Measurements from ENCODE around the gene TMEM82. TPM values are rescaled to one million over a fixed set of nuclear protein-coding genes. Genes with fewer than 3 reads are reported as not detected.

Gene TMEM82
- total RNA-seq, 2 donors from 2014 or later = 0.46 to 3.2 TPM

GRCh38 chr1:15726508-15726907, 15.8 kb upstream of the TMEM82 start:
- WGBS, 2 experiments (ENCODE audit: insufficient coverage in 1 of 2, insufficient read length in 1 of 2) = 96% methylated on average over 9 of the region's 9 CpGs
- Histone ChIP-seq H3K9me3 (ENCODE audit: control insufficient read depth, low read length) (no peaks in the 10 kb centered on the region), H3K9ac (ENCODE audit: extremely low read depth, low read length, poor library complexity, severe bottlenecking) (no peak overlapping the region), H3K4me3 (ENCODE audit: low read length) (no peak overlapping the region), H3K27me3 (ENCODE audit: control insufficient read depth, insufficient read depth, low read length, poor library complexity, severe bottlenecking) (no peaks in the 10 kb centered on the region), H3K4me1 (ENCODE audit: control insufficient read depth, insufficient read depth, low read length) (no peaks in the 10 kb centered on the region), H3K36me3 (ENCODE audit: control insufficient read depth, insufficient read depth, low read length) (peaks cover 47% of the 10 kb centered on the region), H3K27ac (ENCODE audit: low read depth, low read length) (no peak overlapping the region)
- no peak for TF ChIP-seq CTCF (conservative IDR thresholded peaks at IDR 0.05)
- H3K4me1 Mint-ChIP-seq = peaks cover 4% of the 10 kb centered on the region
- DNase-seq = no peak
- H3K27ac Mint-ChIP-seq = no peak overlapping the region
- peaks cover 39% of the 10 kb centered on the region for H3K36me3 Mint-ChIP-seq (ENCODE audit: low read depth)
- H3K9me3 Mint-ChIP-seq = no peaks in the 10 kb centered on the region
- no peak overlapping the region for H3K4me3 Mint-ChIP-seq
- H3K27me3 Mint-ChIP-seq (ENCODE audit: insufficient read depth) = no peaks in the 10 kb centered on the region

GRCh38 chr1:15727021-15727420, 15.3 kb upstream of the TMEM82 start:
- no peaks in the 10 kb centered on the region for H3K27me3 Mint-ChIP-seq (ENCODE audit: insufficient read depth)
- TF ChIP-seq CTCF (conservative IDR thresholded peaks at IDR 0.05) = no peak

GRCh38 chr1:15727424-15727823, 14.9 kb upstream of the TMEM82 start:
- Mint-ChIP-seq H3K36me3 (ENCODE audit: low read depth) (peaks cover 38% of the 10 kb centered on the region), H3K4me3 (no peak overlapping the region), H3K4me1 (peaks cover 4% of the 10 kb centered on the region), H3K27me3 (ENCODE audit: insufficient read depth) (no peaks in the 10 kb centered on the region), H3K27ac (no peak overlapping the region), H3K9me3 (no peaks in the 10 kb centered on the region)
- Histone ChIP-seq H3K9ac (ENCODE audit: extremely low read depth, low read length, poor library complexity, severe bottlenecking) (no peak overlapping the region), H3K9me3 (ENCODE audit: control insufficient read depth, low read length) (no peaks in the 10 kb centered on the region), H3K36me3 (ENCODE audit: control insufficient read depth, insufficient read depth, low read length) (peaks cover 42% of the 10 kb centered on the region), H3K4me1 (ENCODE audit: control insufficient read depth, insufficient read depth, low read length) (no peaks in the 10 kb centered on the region), H3K4me3 (ENCODE audit: low read length) (no peak overlapping the region), H3K27me3 (ENCODE audit: control insufficient read depth, insufficient read depth, low read length, poor library complexity, severe bottlenecking) (no peaks in the 10 kb centered on the region), H3K27ac (ENCODE audit: low read depth, low read length) (no peak overlapping the region)
- 95 to 96% methylated on average over 12 to 13 of the region's 13 CpGs for WGBS, 2 experiments (ENCODE audit: insufficient coverage in 1 of 2, insufficient read length in 1 of 2)
- DNase-seq = no peak
- TF ChIP-seq CTCF (conservative IDR thresholded peaks at IDR 0.05) = no peak

More at GRCh38 chr1:15727021-15727420, 15.3 kb upstream of the TMEM82 start:
- DNase-seq = no peak
- Mint-ChIP-seq H3K9me3 (no peaks in the 10 kb centered on the region), H3K4me1 (peaks cover 4% of the 10 kb centered on the region), H3K36me3 (ENCODE audit: low read depth) (peaks cover 37% of the 10 kb centered on the region), H3K27ac (no peak overlapping the region), H3K4me3 (no peak overlapping the region)
- Histone ChIP-seq H3K9me3 (ENCODE audit: control insufficient read depth, low read length) (no peaks in the 10 kb centered on the region), H3K27me3 (ENCODE audit: control insufficient read depth, insufficient read depth, low read length, poor library complexity, severe bottlenecking) (no peaks in the 10 kb centered on the region), H3K9ac (ENCODE audit: extremely low read depth, low read length, poor library complexity, severe bottlenecking) (no peak overlapping the region), H3K36me3 (ENCODE audit: control insufficient read depth, insufficient read depth, low read length) (peaks cover 43% of the 10 kb centered on the region), H3K27ac (ENCODE audit: low read depth, low read length) (no peak overlapping the region), H3K4me1 (ENCODE audit: control insufficient read depth, insufficient read depth, low read length) (no peaks in the 10 kb centered on the region), H3K4me3 (ENCODE audit: low read length) (no peak overlapping the region)
- 91 to 97% methylated on average over 21 of the region's 21 CpGs for WGBS, 2 experiments (ENCODE audit: insufficient coverage in 1 of 2, insufficient read length in 1 of 2)

Measured in endodermal cell (in vitro differentiated cells).